HEK293 (cell line): ENCODE results near the gene PASK.

ENCODE experiments used
- CTCF ChIP-seq: fragments of 450-650 bp; formaldehyde crosslinking; IDR thresholded peaks from 2 replicates; pipeline ENCODE4 v1.5.1; 2016; ENCODE audit warnings: missing biosample characterization, missing genetic modification characterization
- GLIS2 ChIP-seq: fragments of 450-650 bp; formaldehyde crosslinking; IDR thresholded peaks from 2 replicates; pipeline ENCODE4 v1.5.1; 2016; ENCODE audit warnings: missing biosample characterization, missing genetic modification characterization
- SP2 ChIP-seq: fragments of 450-650 bp; formaldehyde crosslinking; IDR thresholded peaks from 2 replicates; pipeline ENCODE4 v1.5.1; 2016; ENCODE audit warnings: missing biosample characterization, missing genetic modification characterization
- ZNF280C ChIP-seq: fragments of 450-650 bp; formaldehyde crosslinking; IDR thresholded peaks from 2 replicates; pipeline ENCODE4 v1.5.1; 2016; ENCODE audit warnings: missing biosample characterization, missing genetic modification characterization
- ZNF426 ChIP-seq: fragments of 450-650 bp; formaldehyde crosslinking; IDR thresholded peaks from 2 replicates; pipeline ENCODE4 v1.5.1; 2017; ENCODE audit warnings: missing biosample characterization, missing genetic modification characterization, mild to moderate bottlenecking, inconsistent platforms, moderate library complexity
- ZNF449 ChIP-seq: fragments of 450-650 bp; formaldehyde crosslinking; IDR thresholded peaks from 2 replicates; pipeline ENCODE4 v1.5.1; 2017; ENCODE audit warnings: missing biosample characterization, mild to moderate bottlenecking, missing genetic modification characterization, moderate library complexity
- ZNF560 ChIP-seq: fragments of 450-650 bp; formaldehyde crosslinking; IDR thresholded peaks from 2 replicates; pipeline ENCODE4 v1.5.1; 2017; ENCODE audit warnings: missing biosample characterization, missing genetic modification characterization, borderline replicate concordance
- ZNF561 ChIP-seq: fragments of 450-650 bp; IDR thresholded peaks from 2 replicates; pipeline ENCODE4 v1.5.1; 2018; ENCODE audit warnings: missing biosample characterization, missing genetic modification characterization, borderline replicate concordance
- ZNF658 ChIP-seq: fragments of 450-650 bp; formaldehyde crosslinking; IDR thresholded peaks from 2 replicates; pipeline ENCODE4; 2016; ENCODE audit warnings: missing biosample characterization, missing genetic modification characterization

GRCh38 chr2:241112046-241112445 lies 37.2 kb downstream of the PASK start:
- TF ChIP-seq CTCF (no peak), ZNF449 (no peak), ZNF561 (tag by site-specific recombination) (no peak), SP2 (no peak), ZNF280C (tag by site-specific recombination) (no peak), ZNF658 (tag by site-specific recombination) (no peak), ZNF560 (tag by site-specific recombination) (no peak), ZNF426 (tag by site-specific recombination) (no peak), GLIS2 (no peak)
